ENCODE measurements around the gene CTU1.

- TF ChIP-seq CTCF (IDR thresholded peaks at IDR 0.05): no peak
- TF ChIP-seq POLR2AphosphoS5 (IDR thresholded peaks at IDR 0.05; ENCODE audit: low read depth, low read length): no peak
Measured at GRCh38 chr19:51146751-51147150, 38.5 kb upstream of the CTU1 start.

Measured in Panc1 (cell line).